ENCODE measurements around the gene FOXG1. TPM values are rescaled to one million over a fixed set of nuclear protein-coding genes. Genes with fewer than 3 reads are reported as not detected.

FOXG1 gene
- polyA plus RNA-seq, 1 donor from 2014 or later, result 53.5 TPM

GRCh38 chr14:28783664-28784063 is 17.1 kb downstream of the FOXG1 start:
- H3K9me3 ChIP-seq (ENCODE audit: low read length), result no peaks in the 10 kb centered on the region
- H3K27me3 ChIP-seq (ENCODE audit: insufficient read depth, low read depth, low read length), result no peaks in the 10 kb centered on the region
- peaks cover 12% of the 10 kb centered on the region for H3K36me3 ChIP-seq (ENCODE audit: insufficient read depth, low read length)
- H3K9me2 ChIP-seq (ENCODE audit: insufficient read depth, low read length), result no peaks in the 10 kb centered on the region
- peaks cover 100% of the 10 kb centered on the region for H3K79me2 ChIP-seq (replicated peaks; ENCODE audit: insufficient read depth, low read length)
- peak overlapping the region; percentile 95 for H3K9ac ChIP-seq (ENCODE audit: low read length)
- H4K20me1 ChIP-seq (ENCODE audit: insufficient read depth), result no peaks in the 10 kb centered on the region
- H3K4me3 ChIP-seq (ENCODE audit: low read length), result peak overlapping the region; percentile 89
- peaks cover 23% of the 10 kb centered on the region for H3F3A ChIP-seq (ENCODE audit: insufficient read depth, low read length, poor library complexity, severe bottlenecking)
- peak overlapping the region; percentile 100 for H3K27ac ChIP-seq (ENCODE audit: low read length)
- TF ChIP-seq REST (IDR thresholded peaks at IDR 0.05; ENCODE audit: borderline replicate concordance), result no peak
- no peak for TF ChIP-seq POLR2AphosphoS5 (IDR thresholded peaks at IDR 0.05)
- TF ChIP-seq, protein P1, sequence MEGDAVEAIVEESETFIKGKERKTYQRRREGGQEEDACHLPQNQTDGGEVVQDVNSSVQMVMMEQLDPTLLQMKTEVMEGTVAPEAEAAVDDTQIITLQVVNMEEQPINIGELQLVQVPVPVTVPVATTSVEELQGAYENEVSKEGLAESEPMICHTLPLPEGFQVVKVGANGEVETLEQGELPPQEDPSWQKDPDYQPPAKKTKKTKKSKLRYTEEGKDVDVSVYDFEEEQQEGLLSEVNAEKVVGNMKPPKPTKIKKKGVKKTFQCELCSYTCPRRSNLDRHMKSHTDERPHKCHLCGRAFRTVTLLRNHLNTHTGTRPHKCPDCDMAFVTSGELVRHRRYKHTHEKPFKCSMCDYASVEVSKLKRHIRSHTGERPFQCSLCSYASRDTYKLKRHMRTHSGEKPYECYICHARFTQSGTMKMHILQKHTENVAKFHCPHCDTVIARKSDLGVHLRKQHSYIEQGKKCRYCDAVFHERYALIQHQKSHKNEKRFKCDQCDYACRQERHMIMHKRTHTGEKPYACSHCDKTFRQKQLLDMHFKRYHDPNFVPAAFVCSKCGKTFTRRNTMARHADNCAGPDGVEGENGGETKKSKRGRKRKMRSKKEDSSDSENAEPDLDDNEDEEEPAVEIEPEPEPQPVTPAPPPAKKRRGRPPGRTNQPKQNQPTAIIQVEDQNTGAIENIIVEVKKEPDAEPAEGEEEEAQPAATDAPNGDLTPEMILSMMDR (IDR thresholded peaks at IDR 0.05; ENCODE audit: poor library complexity, severe bottlenecking), result no peak
- no peak for TF ChIP-seq EZH2 (IDR thresholded peaks at IDR 0.05; ENCODE audit: borderline replicate concordance, insufficient read depth, low read length, poor library complexity, severe bottlenecking)
- no peak for TF ChIP-seq SMC3 (conservative IDR thresholded peaks at IDR 0.05; ENCODE audit: poor library complexity)
- no peak for TF ChIP-seq RAD21 (conservative IDR thresholded peaks at IDR 0.05)
- TF ChIP-seq EP300 (conservative IDR thresholded peaks at IDR 0.05; ENCODE audit: poor library complexity, severe bottlenecking), result no peak
- no peak for TF ChIP-seq TAF1 (IDR thresholded peaks at IDR 0.05; ENCODE audit: low read depth)
- no peak for TF ChIP-seq MXI1 (conservative IDR thresholded peaks at IDR 0.05; ENCODE audit: poor library complexity, severe bottlenecking)
- peak overlapping the region; percentile 80 for H3K4me2 ChIP-seq (ENCODE audit: low read length)
- H2AFZ ChIP-seq (ENCODE audit: low read depth, low read length), result no peak overlapping the region

GRCh38 chr14:28784096-28785048 is 17.8 kb downstream of the FOXG1 start:
- H3F3A ChIP-seq (ENCODE audit: insufficient read depth, low read length, poor library complexity, severe bottlenecking), result peaks cover 23% of the 10 kb centered on the region
- no peaks in the 10 kb centered on the region for H4K20me1 ChIP-seq (ENCODE audit: insufficient read depth)
- H3K9ac ChIP-seq (ENCODE audit: low read length), result peak overlapping the region; percentile 95
- H3K4me2 ChIP-seq (ENCODE audit: low read length), result peak overlapping the region; percentile 80
- peak overlapping the region; percentile 89 for H3K4me3 ChIP-seq (ENCODE audit: low read length)
- H3K9me3 ChIP-seq (ENCODE audit: low read length), result no peaks in the 10 kb centered on the region
- H3K27ac ChIP-seq (ENCODE audit: low read length), result peak overlapping the region; percentile 100
- TF ChIP-seq REST (IDR thresholded peaks at IDR 0.05; ENCODE audit: borderline replicate concordance) (peak; percentile 13), SMC3 (conservative IDR thresholded peaks at IDR 0.05; ENCODE audit: poor library complexity) (no peak), POLR2AphosphoS5 (IDR thresholded peaks at IDR 0.05) (peak; percentile 52), TAF1 (IDR thresholded peaks at IDR 0.05; ENCODE audit: low read depth) (no peak), EZH2 (IDR thresholded peaks at IDR 0.05; ENCODE audit: borderline replicate concordance, insufficient read depth, low read length, poor library complexity, severe bottlenecking) (no peak), MXI1 (conservative IDR thresholded peaks at IDR 0.05; ENCODE audit: poor library complexity, severe bottlenecking) (no peak), EP300 (conservative IDR thresholded peaks at IDR 0.05; ENCODE audit: poor library complexity, severe bottlenecking) (no peak), RAD21 (conservative IDR thresholded peaks at IDR 0.05) (peak; percentile 11)
- TF ChIP-seq, protein P1 (IDR thresholded peaks at IDR 0.05; ENCODE audit: poor library complexity, severe bottlenecking), result no peak
- H3K79me2 ChIP-seq (replicated peaks; ENCODE audit: insufficient read depth, low read length), result peaks cover 100% of the 10 kb centered on the region
- H3K36me3 ChIP-seq (ENCODE audit: insufficient read depth, low read length), result peaks cover 13% of the 10 kb centered on the region
- no peaks in the 10 kb centered on the region for H3K27me3 ChIP-seq (ENCODE audit: insufficient read depth, low read depth, low read length)
- no peaks in the 10 kb centered on the region for H3K9me2 ChIP-seq (ENCODE audit: insufficient read depth, low read length)
- no peak overlapping the region for H2AFZ ChIP-seq (ENCODE audit: low read depth, low read length)

Data from neural cell (in vitro differentiated cells).